HEK293 (cell line): Measurements from ENCODE around the gene BLOC1S2.

Source experiments
- CTCF ChIA-PET: fragments of 350-600 bp; formaldehyde crosslinking; extraction: SDS; loops from one replicate; lab custom pipeline; 2021; ENCODE audit warnings: antibody characterized with exemption; lab: Yijun Ruan, JAX
- POLR2A ChIA-PET: fragments of 300-600 bp; formaldehyde crosslinking; extraction: SDS; loops from one replicate; lab custom pipeline; 2020; ENCODE audit warnings: antibody characterized with exemption, inconsistent platforms; lab: Yijun Ruan, JAX
- H3K27ac ChIP-seq: fragments of 200-500 bp; sonication (Bioruptor generic); 2 replicates; pipeline ENCODE4 v1.5.1; 2014; ENCODE audit warnings: low read depth, low read length, control low read depth, inconsistent platforms; ENCODE audit errors: extremely low read depth
- H3K36me3 ChIP-seq, 2 experiments: fragments of 200-500 bp in 1 of 2; sonication (Bioruptor generic) in 1 of 2; 1 replicate in 1 of 2; 2 replicates in 1 of 2; pipeline ENCODE4 v1.5.1; 2014 to 2017; ENCODE audit warnings: inconsistent platforms in 2 of 2, low read length in 2 of 2; ENCODE audit not compliant: control insufficient read depth in 2 of 2, insufficient read depth in 1 of 2
- H3K4me1 ChIP-seq: fragments of 200-500 bp; sonication (Bioruptor generic); 2 replicates; pipeline ENCODE4 v1.5.1; 2014; ENCODE audit warnings: mild to moderate bottlenecking, low read length, inconsistent platforms; ENCODE audit not compliant: control insufficient read depth, insufficient read depth
- H3K4me3 ChIP-seq: 2 replicates; pipeline ENCODE4 v1.5.1; 2011; ENCODE audit warnings: low read depth, mild to moderate bottlenecking, control low read depth, low read length, moderate library complexity
- H3K9me3 ChIP-seq: fragments of 200-500 bp; sonication (Bioruptor generic); 2 replicates; pipeline ENCODE4 v1.5.1; 2014; ENCODE audit warnings: low read depth, low read length, inconsistent platforms; ENCODE audit not compliant: control insufficient read depth, insufficient read depth
- IKZF3 ChIP-seq: fragments of 450-650 bp; IDR thresholded peaks from 2 replicates; pipeline ENCODE4 v1.5.0; 2018; ENCODE audit warnings: missing biosample characterization, mild to moderate bottlenecking, missing genetic modification characterization, moderate library complexity
- PRDM1 ChIP-seq: fragments of 450-650 bp; formaldehyde crosslinking; IDR thresholded peaks from 2 replicates; pipeline ENCODE4; 2016; ENCODE audit warnings: missing biosample characterization, missing genetic modification characterization
- ZBTB17 ChIP-seq: fragments of 450-650 bp; formaldehyde crosslinking; IDR thresholded peaks from 2 replicates; pipeline ENCODE4 v1.5.1; 2016; ENCODE audit warnings: missing biosample characterization, missing genetic modification characterization
- ZBTB48 ChIP-seq: fragments of 450-650 bp; formaldehyde crosslinking; IDR thresholded peaks from 2 replicates; pipeline ENCODE4 v1.5.1; 2016; ENCODE audit warnings: missing biosample characterization, missing genetic modification characterization
- ZNF10 ChIP-seq: fragments of 450-650 bp; formaldehyde crosslinking; IDR thresholded peaks from 2 replicates; pipeline ENCODE4 v1.5.1; 2017; ENCODE audit warnings: missing biosample characterization, missing genetic modification characterization
- ZNF121 ChIP-seq: fragments of 450-650 bp; formaldehyde crosslinking; IDR thresholded peaks from 2 replicates; pipeline ENCODE4 v1.5.1; 2016; ENCODE audit warnings: missing biosample characterization, missing genetic modification characterization
- ZNF211 ChIP-seq: fragments of 450-650 bp; formaldehyde crosslinking; IDR thresholded peaks from 2 replicates; pipeline ENCODE4 v1.5.1; 2016; ENCODE audit warnings: low read depth, missing biosample characterization, missing genetic modification characterization
- ZNF266 ChIP-seq: fragments of 450-650 bp; formaldehyde crosslinking; IDR thresholded peaks from 2 replicates; pipeline ENCODE4 v1.5.1; 2016; ENCODE audit warnings: missing biosample characterization, missing genetic modification characterization, low read depth
- ZNF324 ChIP-seq: fragments of 450-650 bp; formaldehyde crosslinking; IDR thresholded peaks from 2 replicates; pipeline ENCODE4 v1.5.1; 2016; ENCODE audit warnings: missing biosample characterization, missing genetic modification characterization
- ZNF335 ChIP-seq: fragments of 450-650 bp; formaldehyde crosslinking; conservative IDR thresholded peaks from 2 replicates; pipeline ENCODE4 v1.5.1; 2016; ENCODE audit warnings: missing biosample characterization, missing genetic modification characterization
- ZNF350 ChIP-seq: fragments of 450-650 bp; formaldehyde crosslinking; IDR thresholded peaks from 2 replicates; pipeline ENCODE4 v1.5.0; 2017; ENCODE audit warnings: missing biosample characterization, mild to moderate bottlenecking, missing genetic modification characterization
- ZNF549 ChIP-seq: fragments of 450-650 bp; IDR thresholded peaks from 2 replicates; pipeline ENCODE4 v1.5.1; 2018; ENCODE audit warnings: missing biosample characterization, missing genetic modification characterization, mild to moderate bottlenecking, inconsistent platforms, moderate library complexity
- ZNF555 ChIP-seq: fragments of 450-650 bp; formaldehyde crosslinking; conservative IDR thresholded peaks from 2 replicates; pipeline ENCODE4 v1.5.1; 2017; ENCODE audit warnings: missing biosample characterization, mild to moderate bottlenecking, missing genetic modification characterization, inconsistent platforms
- ZNF585B ChIP-seq: fragments of 450-650 bp; formaldehyde crosslinking; IDR thresholded peaks from 2 replicates; pipeline ENCODE4 v1.5.1; 2016; ENCODE audit warnings: missing biosample characterization, missing genetic modification characterization
- ZNF596 ChIP-seq: fragments of 450-650 bp; IDR thresholded peaks from 2 replicates; pipeline ENCODE4 v1.5.0; 2018; ENCODE audit warnings: missing biosample characterization, mild to moderate bottlenecking, missing genetic modification characterization, moderate library complexity
- ZNF600 ChIP-seq: fragments of 450-650 bp; formaldehyde crosslinking; IDR thresholded peaks from 2 replicates; pipeline ENCODE4 v1.5.1; 2016; ENCODE audit warnings: missing biosample characterization, missing genetic modification characterization
- ZNF777 ChIP-seq: fragments of 450-650 bp; formaldehyde crosslinking; IDR thresholded peaks from 2 replicates; pipeline ENCODE4 v1.5.1; 2017; ENCODE audit warnings: missing biosample characterization, missing genetic modification characterization, borderline replicate concordance
- TF ChIP-seq, protein P1 (sequence below): fragments of 450-650 bp; formaldehyde crosslinking; conservative IDR thresholded peaks from 2 replicates; pipeline ENCODE4 v1.5.1; 2016; ENCODE audit warnings: low read depth, missing biosample characterization, missing genetic modification characterization
- TF ChIP-seq, protein P2 (sequence below): fragments of 450-650 bp; formaldehyde crosslinking; IDR thresholded peaks from 2 replicates; pipeline ENCODE4 v1.5.1; 2016; ENCODE audit warnings: missing biosample characterization, missing genetic modification characterization, low read depth

BLOC1S2 gene

DNA sequence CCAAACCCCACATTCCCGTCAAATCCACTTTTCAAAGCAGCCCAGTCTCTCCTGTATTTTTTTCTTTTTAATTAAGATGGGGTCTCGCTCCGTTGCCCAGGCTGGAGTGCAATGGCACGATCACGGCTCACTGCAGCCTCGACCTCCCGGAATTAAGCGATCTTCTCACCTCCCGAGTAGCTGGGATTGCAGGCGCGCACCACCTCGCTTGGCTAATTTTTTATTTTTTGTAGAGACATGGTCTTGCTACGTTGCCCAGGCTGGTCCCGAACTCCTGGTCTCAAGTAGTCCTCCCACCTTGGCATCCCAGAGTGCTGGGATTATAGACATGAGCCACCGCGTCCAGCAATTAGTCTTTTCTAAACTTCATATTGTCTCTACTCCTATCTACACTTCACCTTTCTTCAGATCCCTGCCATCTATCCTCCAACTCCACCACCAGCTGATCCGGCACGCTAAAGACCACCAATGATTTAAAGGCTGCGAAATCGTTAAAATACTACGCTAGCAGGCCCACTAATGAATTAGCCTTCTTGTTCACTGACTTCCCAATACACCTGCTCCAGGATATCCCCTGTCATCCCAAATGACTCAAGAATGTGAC, 56.6 kb downstream of the BLOC1S2 start:
- ChIA-PET POLR2A (interaction anchor here (1.4 kb wide), 1 partner anchor 57 kb away, joined by 5 read pairs; the partner anchor contains the start of gene BLOC1S2), CTCF (no interaction called here)
- H3K4me3 ChIP-seq, result peak overlapping the region; percentile 59
- H3K9me3 ChIP-seq, result no peaks in the 10 kb centered on the region
- TF ChIP-seq ZNF555 (tag by site-specific recombination), result no peak
- peak; percentile 41 for TF ChIP-seq ZBTB48 (tag by site-specific recombination)
- TF ChIP-seq ZNF10, result no peak
- TF ChIP-seq, protein P1, sequence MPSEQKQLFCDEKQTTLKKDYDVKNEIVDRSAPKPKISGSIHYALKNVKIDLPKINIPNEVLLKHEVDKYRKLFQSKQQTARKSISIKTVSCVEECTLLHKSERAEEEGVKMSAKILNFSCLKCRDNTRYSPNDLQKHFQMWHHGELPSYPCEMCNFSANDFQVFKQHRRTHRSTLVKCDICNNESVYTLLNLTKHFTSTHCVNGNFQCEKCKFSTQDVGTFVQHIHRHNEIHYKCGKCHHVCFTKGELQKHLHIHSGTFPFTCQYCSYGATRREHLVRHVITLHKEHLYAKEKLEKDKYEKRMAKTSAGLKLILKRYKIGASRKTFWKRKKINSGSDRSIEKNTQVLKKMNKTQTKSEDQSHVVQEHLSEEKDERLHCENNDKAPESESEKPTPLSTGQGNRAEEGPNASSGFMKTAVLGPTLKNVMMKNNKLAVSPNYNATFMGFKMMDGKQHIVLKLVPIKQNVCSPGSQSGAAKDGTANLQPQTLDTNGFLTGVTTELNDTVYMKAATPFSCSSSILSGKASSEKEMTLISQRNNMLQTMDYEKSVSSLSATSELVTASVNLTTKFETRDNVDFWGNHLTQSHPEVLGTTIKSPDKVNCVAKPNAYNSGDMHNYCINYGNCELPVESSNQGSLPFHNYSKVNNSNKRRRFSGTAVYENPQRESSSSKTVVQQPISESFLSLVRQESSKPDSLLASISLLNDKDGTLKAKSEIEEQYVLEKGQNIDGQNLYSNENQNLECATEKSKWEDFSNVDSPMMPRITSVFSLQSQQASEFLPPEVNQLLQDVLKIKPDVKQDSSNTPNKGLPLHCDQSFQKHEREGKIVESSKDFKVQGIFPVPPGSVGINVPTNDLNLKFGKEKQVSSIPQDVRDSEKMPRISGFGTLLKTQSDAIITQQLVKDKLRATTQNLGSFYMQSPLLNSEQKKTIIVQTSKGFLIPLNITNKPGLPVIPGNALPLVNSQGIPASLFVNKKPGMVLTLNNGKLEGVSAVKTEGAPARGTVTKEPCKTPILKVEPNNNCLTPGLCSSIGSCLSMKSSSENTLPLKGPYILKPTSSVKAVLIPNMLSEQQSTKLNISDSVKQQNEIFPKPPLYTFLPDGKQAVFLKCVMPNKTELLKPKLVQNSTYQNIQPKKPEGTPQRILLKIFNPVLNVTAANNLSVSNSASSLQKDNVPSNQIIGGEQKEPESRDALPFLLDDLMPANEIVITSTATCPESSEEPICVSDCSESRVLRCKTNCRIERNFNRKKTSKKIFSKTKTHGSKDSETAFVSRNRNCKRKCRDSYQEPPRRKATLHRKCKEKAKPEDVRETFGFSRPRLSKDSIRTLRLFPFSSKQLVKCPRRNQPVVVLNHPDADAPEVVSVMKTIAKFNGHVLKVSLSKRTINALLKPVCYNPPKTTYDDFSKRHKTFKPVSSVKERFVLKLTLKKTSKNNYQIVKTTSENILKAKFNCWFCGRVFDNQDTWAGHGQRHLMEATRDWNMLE (tag by site-specific recombination), result peak; percentile 40
- TF ChIP-seq ZNF121 (tag by site-specific recombination), result peak; percentile 100
- 0 out of 2 replicates have a peak, but pooled peaks have one; percentile 31 for TF ChIP-seq ZBTB17 (tag by site-specific recombination)
- peak; percentile 41 for TF ChIP-seq ZNF335 (tag by site-specific recombination)
- 0 out of 2 replicates have a peak, but pooled peaks have one; percentile 24 for TF ChIP-seq ZNF600 (tag by site-specific recombination)
- no peak for TF ChIP-seq ZNF350 (tag by site-specific recombination)
- no peak for TF ChIP-seq ZNF777
- peak; percentile 36; the same call in 1 of the 2 replicates for TF ChIP-seq ZNF324 (tag by site-specific recombination)
- TF ChIP-seq ZNF211 (tag by site-specific recombination), result no peak
- H3K27ac ChIP-seq, result peak overlapping the region; percentile 71; the same call in 1 of the 2 replicates
- peaks cover 5% of the 10 kb centered on the region; the same call in 1 of the 2 replicates for H3K4me1 ChIP-seq
- H3K36me3 ChIP-seq, result peaks cover 14 to 52% of the 10 kb centered on the region in 2 experiments

DNA sequence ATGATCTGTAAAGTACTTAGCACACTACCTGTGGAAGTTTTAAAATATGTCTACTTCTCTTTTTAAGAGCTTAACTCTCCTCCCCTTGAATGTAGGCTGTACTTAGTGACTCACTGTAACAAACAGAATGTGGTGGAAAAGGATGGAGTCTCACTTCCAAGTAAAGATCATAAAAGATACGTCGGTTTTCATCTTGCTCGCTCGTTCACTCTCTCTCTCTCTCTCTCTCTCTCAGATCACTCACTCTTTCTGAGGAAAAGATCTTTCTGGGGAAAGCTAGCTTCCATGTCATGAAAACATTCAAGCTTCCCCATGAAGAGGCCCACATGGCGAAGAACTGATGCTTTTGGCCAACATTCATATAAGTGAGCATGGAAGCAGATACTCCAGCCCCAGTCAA, 62.6 kb downstream of the BLOC1S2 start:
- Histone ChIP-seq H3K4me1 (peaks cover 5% of the 10 kb centered on the region; the same call in 1 of the 2 replicates), H3K36me3 (peaks cover 56 to 70% of the 10 kb centered on the region in 2 experiments), H3K9me3 (no peaks in the 10 kb centered on the region), H3K27ac (no peak overlapping the region), H3K4me3 (no peak overlapping the region)
- TF ChIP-seq ZNF266 (no peak), ZNF585B (tag by site-specific recombination) (no peak), ZNF549 (tag by site-specific recombination) (no peak), PRDM1 (tag by site-specific recombination) (peak; percentile 48; the same call in 1 of the 2 replicates), ZNF596 (peak; percentile 90), IKZF3 (tag by site-specific recombination) (no peak)
- TF ChIP-seq, protein P2, sequence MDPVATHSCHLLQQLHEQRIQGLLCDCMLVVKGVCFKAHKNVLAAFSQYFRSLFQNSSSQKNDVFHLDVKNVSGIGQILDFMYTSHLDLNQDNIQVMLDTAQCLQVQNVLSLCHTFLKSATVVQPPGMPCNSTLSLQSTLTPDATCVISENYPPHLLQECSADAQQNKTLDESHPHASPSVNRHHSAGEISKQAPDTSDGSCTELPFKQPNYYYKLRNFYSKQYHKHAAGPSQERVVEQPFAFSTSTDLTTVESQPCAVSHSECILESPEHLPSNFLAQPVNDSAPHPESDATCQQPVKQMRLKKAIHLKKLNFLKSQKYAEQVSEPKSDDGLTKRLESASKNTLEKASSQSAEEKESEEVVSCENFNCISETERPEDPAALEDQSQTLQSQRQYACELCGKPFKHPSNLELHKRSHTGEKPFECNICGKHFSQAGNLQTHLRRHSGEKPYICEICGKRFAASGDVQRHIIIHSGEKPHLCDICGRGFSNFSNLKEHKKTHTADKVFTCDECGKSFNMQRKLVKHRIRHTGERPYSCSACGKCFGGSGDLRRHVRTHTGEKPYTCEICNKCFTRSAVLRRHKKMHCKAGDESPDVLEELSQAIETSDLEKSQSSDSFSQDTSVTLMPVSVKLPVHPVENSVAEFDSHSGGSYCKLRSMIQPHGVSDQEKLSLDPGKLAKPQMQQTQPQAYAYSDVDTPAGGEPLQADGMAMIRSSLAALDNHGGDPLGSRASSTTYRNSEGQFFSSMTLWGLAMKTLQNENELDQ (tag by site-specific recombination), result no peak
- ChIA-PET POLR2A (no interaction called here), CTCF (interaction anchor here (0.7 to 1.4 kb wide), 4 partner anchors 15 to 638 kb away, joined by 3 to 6 read pairs (median 3); no protein-coding TSS in a partner anchor)
